ENCODE results near the gene TIGD3. TPM values are rescaled to one million over a fixed set of nuclear protein-coding genes. Genes with fewer than 3 reads are reported as not detected.

The TIGD3 gene
- total RNA-seq, 1 experiment from 2014 or later = 0.14 TPM

- ChIA-PET CTCF (interaction anchor here (0.6 to 1.7 kb wide), 5 partner anchors 14 to 111 kb away, joined by 3 to 7 read pairs (median 3); no protein-coding TSS in a partner anchor), POLR2A (interaction anchor here (0.6 to 14.8 kb wide), 9 partner anchors 10 to 144 kb away, joined by 3 to 426 read pairs (median 8); partner anchors contain the start of genes MALAT1, NEAT1 and SCYL1)
- H3K27ac Mint-ChIP-seq (ENCODE audit: low read depth, unreplicated experiment) = no peak overlapping the region
- no peak for TF ChIP-seq CTCF (IDR thresholded peaks at IDR 0.05; ENCODE audit: unreplicated experiment)
- peaks cover 26% of the 10 kb centered on the region for H3K4me1 Mint-ChIP-seq (ENCODE audit: insufficient read depth, unreplicated experiment)
- intact Hi-C loops (cut with micrococcal nuclease) = no loop called here
- no peaks in the 10 kb centered on the region for H3K9me3 Mint-ChIP-seq (ENCODE audit: unreplicated experiment)
- peaks cover 6% of the 10 kb centered on the region for H3K36me3 Mint-ChIP-seq (ENCODE audit: insufficient read depth, unreplicated experiment)
- H3K4me3 Mint-ChIP-seq (ENCODE audit: unreplicated experiment) = no peak overlapping the region
- no peak for DNase-seq (ENCODE audit: unreplicated experiment)
- no peaks in the 10 kb centered on the region for H3K27me3 Mint-ChIP-seq (ENCODE audit: insufficient read depth, unreplicated experiment)
- BruUV-seq (replicated peaks) = no TSS peak
Observed at GRCh38 chr11:65380460-65381119, 26.0 kb downstream of the TIGD3 start.

GRCh38 chr11:65381716-65382032 lies 27.1 kb downstream of the TIGD3 start:
- no peaks in the 10 kb centered on the region for H3K9me3 Mint-ChIP-seq (ENCODE audit: unreplicated experiment)
- H3K27ac Mint-ChIP-seq (ENCODE audit: low read depth, unreplicated experiment) = peak overlapping the region; percentile 97
- H3K36me3 Mint-ChIP-seq (ENCODE audit: insufficient read depth, unreplicated experiment) = peaks cover 6% of the 10 kb centered on the region
- H3K27me3 Mint-ChIP-seq (ENCODE audit: insufficient read depth, unreplicated experiment) = no peaks in the 10 kb centered on the region
- no peak for DNase-seq (ENCODE audit: unreplicated experiment)
- H3K4me1 Mint-ChIP-seq (ENCODE audit: insufficient read depth, unreplicated experiment) = peaks cover 26% of the 10 kb centered on the region
- ChIA-PET CTCF (interaction anchor here (0.6 to 3.2 kb wide), 9 partner anchors 10 to 190 kb away, joined by 3 to 17 read pairs (median 3); partner anchors contain the start of genes FAM89B and SCYL1), POLR2A (interaction anchor here (0.6 to 14.8 kb wide), 21 partner anchors 9 to 330 kb away, joined by 3 to 426 read pairs (median 5); partner anchors contain the start of genes FAM89B, MALAT1, NEAT1 and TIGD3)
- no TSS peak for BruUV-seq (replicated peaks)
- TF ChIP-seq CTCF (IDR thresholded peaks at IDR 0.05; ENCODE audit: unreplicated experiment) = no peak
- intact Hi-C loops (cut with micrococcal nuclease) = loop anchor here (1.0 to 2.0 kb wide), 3 partner anchors 40 to 129 kb away; no protein-coding TSS in a partner anchor
- peak overlapping the region; percentile 68 for H3K4me3 Mint-ChIP-seq (ENCODE audit: unreplicated experiment)

GRCh38 chr11:65382033-65382803 lies 27.7 kb downstream of the TIGD3 start, which contains the start of gene SLC25A45:
SLC25A45 (minus strand) TSS chr11:65382646; CDS start chr11:65381951, 695 bp downstream.
- CTCF ChIA-PET = interaction anchor here (0.6 to 3.2 kb wide), 11 partner anchors 11 to 540 kb away, joined by 3 to 17 read pairs (median 3); partner anchors contain the start of genes FAM89B and SCYL1
- POLR2A ChIA-PET = interaction anchor here (0.6 to 14.8 kb wide), 26 partner anchors 8 to 329 kb away, joined by 3 to 426 read pairs (median 5); partner anchors contain the start of genes FAM89B, MALAT1, NEAT1 and TIGD3
- peak within 1 kb of the TSS; percentile 68 for H3K4me3 Mint-ChIP-seq (ENCODE audit: unreplicated experiment)
- H3K27ac Mint-ChIP-seq (ENCODE audit: low read depth, unreplicated experiment) = peak within 1 kb of the TSS; percentile 97
- intact Hi-C loops (cut with micrococcal nuclease) = loop anchor here (1.0 to 2.0 kb wide), 3 partner anchors 39 to 128 kb away; no protein-coding TSS in a partner anchor
- peaks cover 6% of the 10 kb centered on the region for H3K36me3 Mint-ChIP-seq (ENCODE audit: insufficient read depth, unreplicated experiment)
- peaks cover 26% of the 10 kb centered on the region for H3K4me1 Mint-ChIP-seq (ENCODE audit: insufficient read depth, unreplicated experiment)
- peak; percentile 86 for TF ChIP-seq CTCF (IDR thresholded peaks at IDR 0.05; ENCODE audit: unreplicated experiment)
- H3K9me3 Mint-ChIP-seq (ENCODE audit: unreplicated experiment) = no peaks in the 10 kb centered on the region
- peak; percentile 99 for DNase-seq (ENCODE audit: unreplicated experiment)
- H3K27me3 Mint-ChIP-seq (ENCODE audit: insufficient read depth, unreplicated experiment) = no peaks in the 10 kb centered on the region
- BruUV-seq (replicated peaks) = no TSS peak
